Ishikawa (cell line): Measurements from ENCODE around the gene POLD3.

Experiments used
- CREB1 ChIP-seq: IDR thresholded peaks from 2 replicates; pipeline ENCODE4 v1.6.1; 2012; ENCODE audit warnings: low read depth
- EGR1 ChIP-seq: IDR thresholded peaks from 2 replicates; pipeline ENCODE4 v1.6.1; 2012
- NFIC ChIP-seq: IDR thresholded peaks from 2 replicates; pipeline ENCODE4 v1.6.1; 2012
- RAD21 ChIP-seq: IDR thresholded peaks from 2 replicates; pipeline ENCODE4 v1.6.1; 2012; ENCODE audit warnings: low read depth
- TCF12 ChIP-seq: IDR thresholded peaks from 2 replicates; pipeline ENCODE4 v1.6.1; 2012; ENCODE audit warnings: low read depth
- TEAD4 ChIP-seq: IDR thresholded peaks from 2 replicates; pipeline ENCODE4 v1.6.1; 2012
- YY1 ChIP-seq: IDR thresholded peaks from 2 replicates; pipeline ENCODE4 v1.6.1; 2012; ENCODE audit warnings: low read depth
- ZBTB7A ChIP-seq: IDR thresholded peaks from 2 replicates; pipeline ENCODE4 v1.6.1; 2012; ENCODE audit warnings: low read depth
- TF ChIP-seq, protein P1 (sequence below): IDR thresholded peaks from 2 replicates; pipeline ENCODE4 v1.6.1; 2012; ENCODE audit warnings: low read depth, mild to moderate bottlenecking
- TF ChIP-seq, protein P2 (sequence below): IDR thresholded peaks from 2 replicates; pipeline ENCODE4 v1.6.1; 2012
- TF ChIP-seq, protein P3 (sequence below): IDR thresholded peaks from 2 replicates; pipeline ENCODE4 v1.6.1; 2012

DNA sequence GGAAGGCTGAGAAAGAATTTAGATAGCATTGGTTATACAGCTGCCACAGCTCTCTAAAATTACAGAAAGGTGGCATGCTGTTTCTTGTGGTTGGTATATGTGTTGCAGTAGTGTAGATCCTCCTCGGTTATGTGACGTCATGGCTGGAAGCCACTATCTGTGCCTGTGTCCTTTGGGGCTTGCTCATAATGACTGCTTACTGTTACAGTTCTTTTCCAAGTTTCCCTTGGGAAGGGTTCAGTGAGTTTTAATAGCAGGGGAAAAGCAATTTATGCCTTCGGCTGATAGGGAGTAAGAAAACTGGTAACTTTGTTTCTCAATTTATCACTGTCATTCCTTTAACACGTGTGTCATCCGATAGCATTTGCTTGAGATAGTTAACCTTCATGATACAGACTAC is 47.2 kb downstream of the POLD3 start:
- TF ChIP-seq TCF12 (no peak), EGR1 (no peak), CREB1 (no peak), YY1 (no peak), NFIC (no peak), RAD21 (no peak), TEAD4 (no peak), ZBTB7A (no peak)
- TF ChIP-seq, protein P1, sequence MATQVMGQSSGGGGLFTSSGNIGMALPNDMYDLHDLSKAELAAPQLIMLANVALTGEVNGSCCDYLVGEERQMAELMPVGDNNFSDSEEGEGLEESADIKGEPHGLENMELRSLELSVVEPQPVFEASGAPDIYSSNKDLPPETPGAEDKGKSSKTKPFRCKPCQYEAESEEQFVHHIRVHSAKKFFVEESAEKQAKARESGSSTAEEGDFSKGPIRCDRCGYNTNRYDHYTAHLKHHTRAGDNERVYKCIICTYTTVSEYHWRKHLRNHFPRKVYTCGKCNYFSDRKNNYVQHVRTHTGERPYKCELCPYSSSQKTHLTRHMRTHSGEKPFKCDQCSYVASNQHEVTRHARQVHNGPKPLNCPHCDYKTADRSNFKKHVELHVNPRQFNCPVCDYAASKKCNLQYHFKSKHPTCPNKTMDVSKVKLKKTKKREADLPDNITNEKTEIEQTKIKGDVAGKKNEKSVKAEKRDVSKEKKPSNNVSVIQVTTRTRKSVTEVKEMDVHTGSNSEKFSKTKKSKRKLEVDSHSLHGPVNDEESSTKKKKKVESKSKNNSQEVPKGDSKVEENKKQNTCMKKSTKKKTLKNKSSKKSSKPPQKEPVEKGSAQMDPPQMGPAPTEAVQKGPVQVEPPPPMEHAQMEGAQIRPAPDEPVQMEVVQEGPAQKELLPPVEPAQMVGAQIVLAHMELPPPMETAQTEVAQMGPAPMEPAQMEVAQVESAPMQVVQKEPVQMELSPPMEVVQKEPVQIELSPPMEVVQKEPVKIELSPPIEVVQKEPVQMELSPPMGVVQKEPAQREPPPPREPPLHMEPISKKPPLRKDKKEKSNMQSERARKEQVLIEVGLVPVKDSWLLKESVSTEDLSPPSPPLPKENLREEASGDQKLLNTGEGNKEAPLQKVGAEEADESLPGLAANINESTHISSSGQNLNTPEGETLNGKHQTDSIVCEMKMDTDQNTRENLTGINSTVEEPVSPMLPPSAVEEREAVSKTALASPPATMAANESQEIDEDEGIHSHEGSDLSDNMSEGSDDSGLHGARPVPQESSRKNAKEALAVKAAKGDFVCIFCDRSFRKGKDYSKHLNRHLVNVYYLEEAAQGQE: no peak
- TF ChIP-seq, protein P2, sequence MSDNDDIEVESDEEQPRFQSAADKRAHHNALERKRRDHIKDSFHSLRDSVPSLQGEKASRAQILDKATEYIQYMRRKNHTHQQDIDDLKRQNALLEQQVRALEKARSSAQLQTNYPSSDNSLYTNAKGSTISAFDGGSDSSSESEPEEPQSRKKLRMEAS: no peak
- TF ChIP-seq, protein P3, sequence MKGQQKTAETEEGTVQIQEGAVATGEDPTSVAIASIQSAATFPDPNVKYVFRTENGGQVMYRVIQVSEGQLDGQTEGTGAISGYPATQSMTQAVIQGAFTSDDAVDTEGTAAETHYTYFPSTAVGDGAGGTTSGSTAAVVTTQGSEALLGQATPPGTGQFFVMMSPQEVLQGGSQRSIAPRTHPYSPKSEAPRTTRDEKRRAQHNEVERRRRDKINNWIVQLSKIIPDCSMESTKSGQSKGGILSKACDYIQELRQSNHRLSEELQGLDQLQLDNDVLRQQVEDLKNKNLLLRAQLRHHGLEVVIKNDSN: no peak
